Measurements from ENCODE around the gene SSTR3. TPM values are rescaled to one million over a fixed set of nuclear protein-coding genes. Genes with fewer than 3 reads are reported as not detected.

SSTR3 gene
- total and polyA plus RNA-seq, 9 of the 15 experiments (the other 6 are each of a cell fraction or from before 2014, with no cell fraction given): 0.03 TPM; not detected in 8

- Histone ChIP-seq H3K4me2 (ENCODE audit: insufficient read depth, low read length) (no peak overlapping the region), H3K9me3 (replicated peaks; ENCODE audit: control insufficient read depth, insufficient read depth, low read depth, low read length) (no peaks in the 10 kb centered on the region), H3K27ac (ENCODE audit: extremely low read depth, low read depth, low read length) (no peak overlapping the region), H2AFZ (ENCODE audit: low read depth, low read length) (no peak overlapping the region), H3K4me1 (replicated peaks in 1 of 2; ENCODE audit: control insufficient read depth in 2 of 2, insufficient read depth in 2 of 2, low read length in 2 of 2) (peaks cover 0 to 14% of the 10 kb centered on the region in 2 experiments; a peak in 3 of 5 replicates), H3K79me2 (ENCODE audit: control insufficient read depth, insufficient read depth, low read length) (no peaks in the 10 kb centered on the region), H3K4me3 (no peak overlapping the region), H3K9me1 (ENCODE audit: control insufficient read depth, insufficient read depth, low read length) (no peaks in the 10 kb centered on the region), H4K20me1 (replicated peaks; ENCODE audit: control insufficient read depth, insufficient read depth, low read length) (no peaks in the 10 kb centered on the region), H3K27me3 (ENCODE audit: control insufficient read depth in 2 of 2, insufficient read depth in 2 of 2, low read length in 2 of 2) (peaks cover 0 to 12% of the 10 kb centered on the region in 2 experiments; a peak in 2 of 5 replicates), H3K9ac (ENCODE audit: insufficient read depth in 1 of 2, low read depth in 2 of 2, low read length in 2 of 2) (no peak overlapping the region), H3K36me3 (ENCODE audit: control insufficient read depth, insufficient read depth, low read length) (no peaks in the 10 kb centered on the region)
- DNase-seq (ENCODE audit: extremely low read depth in 1 of 4, low spot score in 3 of 4): no peak
- no peak for TF ChIP-seq HNRNPLL (IDR thresholded peaks at IDR 0.05; ENCODE audit: low read depth, low read length, poor library complexity, severe bottlenecking)
- TF ChIP-seq LCOR (CRISPR knock-in tag; IDR thresholded peaks at IDR 0.05): no peak
- TF ChIP-seq CBX3 (IDR thresholded peaks at IDR 0.05; ENCODE audit: borderline replicate concordance in 1 of 2, low read length in 2 of 2): no peak
- no peak for TF ChIP-seq SMAD1 (IDR thresholded peaks at IDR 0.05; ENCODE audit: low read depth, low read length, partially characterized antibody)
- no peak for TF ChIP-seq ZNF583 (CRISPR knock-in tag; IDR thresholded peaks at IDR 0.05)
- TF ChIP-seq CTCF (IDR thresholded peaks at IDR 0.05 in 2 of 3, conservative IDR thresholded peaks at IDR 0.05 in 1 of 3; ENCODE audit: insufficient read depth in 2 of 3, low read depth in 1 of 3, low read length in 3 of 3): no peak
- no peak for TF ChIP-seq PHF20 (IDR thresholded peaks at IDR 0.05; ENCODE audit: partially characterized antibody)
- TF ChIP-seq MEF2A (IDR thresholded peaks at IDR 0.05; ENCODE audit: control insufficient read depth, low read depth, low read length): no peak
- ATAC-seq: no peak
- ChIA-PET POLR2A (interaction anchor here (0.7 to 1.5 kb wide), 3 partner anchors 10 to 15 kb away, joined by 3 to 5 read pairs (median 4); no protein-coding TSS in a partner anchor), CTCF (ENCODE audit: low intra/inter-chr PET ratio) (no interaction called here)
- intact Hi-C loops (cut with micrococcal nuclease) (no loop called here), in situ Hi-C loops (cut with MboI) (no loop called here)
- no peak for FAIRE-seq
- BruUV-seq (replicated peaks): no TSS peak
- WGBS (ENCODE audit: insufficient coverage, low coverage, missing lambda C conversion rate): 30% methylated on average over 6 of the region's 9 CpGs
These were observed 3.6 kb upstream of the SSTR3 start for GRCh38 chr22:37215890-37216289.

Measured in K562 (cell line).